DOHH2 (cell line): Measurements from ENCODE around the gene CDY1.
"Not testable (repeated sequence)": the region's sequence is repeated elsewhere in the genome, so short reads cannot be mapped to it uniquely, and the experiment has no call there.

ENCODE experiments used
- CTCF ChIP-seq: fragments of 200-600 bp; sonication (generic); IDR thresholded peaks from one replicate; pipeline ENCODE4 v1.5.1; 2014; ENCODE audit warnings: antibody characterized with exemption, mild to moderate bottlenecking, low read depth, low read length; ENCODE audit not compliant: poor library complexity, severe bottlenecking
- EZH2phosphoT487 ChIP-seq: fragments of 200-600 bp; sonication (generic); IDR thresholded peaks from 2 replicates; pipeline ENCODE4 v1.6.1; 2017; ENCODE audit warnings: borderline replicate concordance, mild to moderate bottlenecking, antibody characterized with exemption, low read length, moderate library complexity, mixed read lengths

GRCh38 chrY:25593336-25593735, 28.6 kb upstream of the CDY1 start:
- TF ChIP-seq CTCF, EZH2phosphoT487: not testable (repeated sequence)
